Activated naive CD8-positive, alpha-beta T cell treated with anti-CD3 and anti-CD28 coated beads for 36 hours (primary cell): Measurements from ENCODE around the gene LMOD1. TPM values are rescaled to one million over a fixed set of nuclear protein-coding genes. Genes with fewer than 3 reads are reported as not detected.
A peak's percentile ranks its signal among the peaks of the same experiment; 100 is the strongest.
"Not testable (repeated sequence)": the region's sequence is repeated elsewhere in the genome, so short reads cannot be mapped to it uniquely, and the experiment has no call there.

ENCODE experiments used
- DNase-seq: peaks from one replicate; pipeline ENCODE4 v3.0.0; 2021
- H3K27ac Mint-ChIP-seq: one replicate; pipeline ENCODE4 v1.8.0; 2022; ENCODE audit warnings: mild to moderate bottlenecking, moderate library complexity, mixed read lengths
- H3K27me3 Mint-ChIP-seq: one replicate; pipeline ENCODE4 v1.8.0; 2022; ENCODE audit warnings: mild to moderate bottlenecking, mixed read lengths
- H3K36me3 Mint-ChIP-seq: one replicate; pipeline ENCODE4 v1.8.0; 2021; ENCODE audit warnings: mild to moderate bottlenecking, mixed read lengths
- H3K4me1 Mint-ChIP-seq: one replicate; pipeline ENCODE4 v1.8.0; 2021; ENCODE audit warnings: mixed read lengths
- H3K4me3 Mint-ChIP-seq: one replicate; pipeline ENCODE4 v1.8.0; 2022; ENCODE audit warnings: mild to moderate bottlenecking, moderate library complexity, mixed read lengths
- H3K9me3 Mint-ChIP-seq: one replicate; pipeline ENCODE4 v1.8.0; 2022; ENCODE audit warnings: mixed read lengths
- total RNA-seq, 2 experiments: library from RNA; stranded (reverse); gene quantifications; one replicate each; pipeline ENCODE4 v1.2.3, GENCODE V29; 2021

The LMOD1 gene
- total RNA-seq, 2 experiments from 2014 or later, result not detected

GRCh38 chr1:201958348-201958747 lies 12.0 kb upstream of the LMOD1 start:
- Mint-ChIP-seq H3K4me3 (no peak overlapping the region), H3K36me3 (peaks cover 28% of the 10 kb centered on the region), H3K4me1 (peaks cover 20% of the 10 kb centered on the region), H3K9me3 (no peaks in the 10 kb centered on the region), H3K27ac (no peak overlapping the region), H3K27me3 (no peaks in the 10 kb centered on the region)
- no peak for DNase-seq

GRCh38 chr1:201955729-201956143 lies 9.4 kb upstream of the LMOD1 start:
- no peak for DNase-seq
- H3K27ac Mint-ChIP-seq, result peak overlapping the region; percentile 97
- peaks cover 23% of the 10 kb centered on the region for H3K36me3 Mint-ChIP-seq
- no peaks in the 10 kb centered on the region for H3K27me3 Mint-ChIP-seq
- H3K4me1 Mint-ChIP-seq, result peaks cover 17% of the 10 kb centered on the region
- H3K4me3 Mint-ChIP-seq, result peak overlapping the region; percentile 99
- H3K9me3 Mint-ChIP-seq, result no peaks in the 10 kb centered on the region

- H3K4me1 Mint-ChIP-seq, result peaks cover 17% of the 10 kb centered on the region
- peaks cover 23% of the 10 kb centered on the region for H3K36me3 Mint-ChIP-seq
- H3K27ac Mint-ChIP-seq, result peak within 1 kb of the TSS; percentile 97
- H3K9me3 Mint-ChIP-seq, result no peaks in the 10 kb centered on the region
- DNase-seq, result peak; percentile 96
- H3K4me3 Mint-ChIP-seq, result peak within 1 kb of the TSS; percentile 99
- no peaks in the 10 kb centered on the region for H3K27me3 Mint-ChIP-seq
These were observed 8.8 kb upstream of the LMOD1 start, which contains the start of gene TIMM17A for GRCh38 chr1:201955009-201955728. TIMM17A (plus strand) TSS chr1:201955503; CDS start chr1:201955527, 24 bp downstream.

- H3K4me1 Mint-ChIP-seq, result peaks cover 17% of the 10 kb centered on the region
- peaks cover 23% of the 10 kb centered on the region for H3K36me3 Mint-ChIP-seq
- H3K27me3 Mint-ChIP-seq, result no peaks in the 10 kb centered on the region
- DNase-seq, result no peak
- H3K27ac Mint-ChIP-seq, result peak overlapping the region; percentile 97
- peak overlapping the region; percentile 99 for H3K4me3 Mint-ChIP-seq
- no peaks in the 10 kb centered on the region for H3K9me3 Mint-ChIP-seq
These were observed 8.1 kb upstream of the LMOD1 start for GRCh38 chr1:201954263-201955008.

- Mint-ChIP-seq H3K27me3 (peaks cover 42% of the 10 kb centered on the region), H3K4me3 (no peak overlapping the region), H3K9me3 (no peaks in the 10 kb centered on the region), H3K27ac (no peak overlapping the region), H3K36me3 (no peaks in the 10 kb centered on the region), H3K4me1 (peaks cover 7% of the 10 kb centered on the region)
- DNase-seq, result no peak
These were observed 3.1 kb upstream of the LMOD1 start for GRCh38 chr1:201949491-201949890.

- peaks cover 49% of the 10 kb centered on the region for H3K27me3 Mint-ChIP-seq
- H3K4me3 Mint-ChIP-seq, result no peak overlapping the region
- no peak for DNase-seq
- peaks cover 6% of the 10 kb centered on the region for H3K4me1 Mint-ChIP-seq
- no peak overlapping the region for H3K27ac Mint-ChIP-seq
- H3K36me3 Mint-ChIP-seq, result no peaks in the 10 kb centered on the region
- H3K9me3 Mint-ChIP-seq, result no peaks in the 10 kb centered on the region
These were observed 1.3 kb upstream of the LMOD1 start for GRCh38 chr1:201947697-201948008.

GRCh38 chr1:201945863-201946223 lies 505 bp downstream of the LMOD1 start:
- DNase-seq, result no peak
- no peaks in the 10 kb centered on the region for H3K9me3 Mint-ChIP-seq
- H3K4me1 Mint-ChIP-seq, result peaks cover 6% of the 10 kb centered on the region
- peaks cover 52% of the 10 kb centered on the region for H3K27me3 Mint-ChIP-seq
- no peak overlapping the region for H3K27ac Mint-ChIP-seq
- no peaks in the 10 kb centered on the region for H3K36me3 Mint-ChIP-seq
- H3K4me3 Mint-ChIP-seq, result no peak overlapping the region

- DNase-seq, result no peak
- H3K4me3 Mint-ChIP-seq, result no peak overlapping the region
- H3K27me3 Mint-ChIP-seq, result peaks cover 52% of the 10 kb centered on the region
- H3K27ac Mint-ChIP-seq, result no peak overlapping the region
- no peaks in the 10 kb centered on the region for H3K36me3 Mint-ChIP-seq
- H3K4me1 Mint-ChIP-seq, result peaks cover 6% of the 10 kb centered on the region
- no peaks in the 10 kb centered on the region for H3K9me3 Mint-ChIP-seq
These were observed 1.2 kb downstream of the LMOD1 start for GRCh38 chr1:201945157-201945556.

GRCh38 chr1:201944639-201945038 lies 1.7 kb downstream of the LMOD1 start:
- Mint-ChIP-seq H3K36me3 (no peaks in the 10 kb centered on the region), H3K4me3 (no peak overlapping the region), H3K4me1 (peaks cover 6% of the 10 kb centered on the region), H3K27me3 (peaks cover 52% of the 10 kb centered on the region), H3K9me3 (no peaks in the 10 kb centered on the region), H3K27ac (no peak overlapping the region)
- no peak for DNase-seq

- no peaks in the 10 kb centered on the region for H3K9me3 Mint-ChIP-seq
- no peak for DNase-seq
- H3K36me3 Mint-ChIP-seq, result no peaks in the 10 kb centered on the region
- H3K4me1 Mint-ChIP-seq, result peaks cover 6% of the 10 kb centered on the region
- H3K27me3 Mint-ChIP-seq, result peaks cover 52% of the 10 kb centered on the region
- no peak overlapping the region for H3K4me3 Mint-ChIP-seq
- H3K27ac Mint-ChIP-seq, result no peak overlapping the region
These were observed 2.3 kb downstream of the LMOD1 start for GRCh38 chr1:201944002-201944401.

GRCh38 chr1:201942129-201942495 lies 4.2 kb downstream of the LMOD1 start:
- Mint-ChIP-seq H3K27ac (no peak overlapping the region), H3K9me3 (no peaks in the 10 kb centered on the region)

GRCh38 chr1:201941420-201942128 lies 4.8 kb downstream of the LMOD1 start:
- H3K4me1 Mint-ChIP-seq, result peaks cover 6% of the 10 kb centered on the region
- H3K36me3 Mint-ChIP-seq, result no peaks in the 10 kb centered on the region
- no peak overlapping the region for H3K27ac Mint-ChIP-seq
- DNase-seq, result no peak
- no peak overlapping the region for H3K4me3 Mint-ChIP-seq
- peaks cover 31% of the 10 kb centered on the region for H3K27me3 Mint-ChIP-seq
- no peaks in the 10 kb centered on the region for H3K9me3 Mint-ChIP-seq

More at GRCh38 chr1:201942129-201942495, 4.2 kb downstream of the LMOD1 start:
- DNase-seq, result no peak
- H3K4me3 Mint-ChIP-seq, result no peak overlapping the region
- H3K4me1 Mint-ChIP-seq, result peaks cover 6% of the 10 kb centered on the region
- H3K27me3 Mint-ChIP-seq, result peaks cover 36% of the 10 kb centered on the region
- no peaks in the 10 kb centered on the region for H3K36me3 Mint-ChIP-seq

GRCh38 chr1:201940316-201940715 lies 6.0 kb downstream of the LMOD1 start:
- H3K27ac Mint-ChIP-seq, H3K36me3 Mint-ChIP-seq, DNase-seq, H3K4me1 Mint-ChIP-seq, H3K4me3 Mint-ChIP-seq, H3K9me3 Mint-ChIP-seq: not testable (repeated sequence)
- peaks cover 18% of the 10 kb centered on the region for H3K27me3 Mint-ChIP-seq

- Mint-ChIP-seq H3K4me3 (no peak overlapping the region), H3K27ac (no peak overlapping the region), H3K9me3 (no peaks in the 10 kb centered on the region), H3K36me3 (no peaks in the 10 kb centered on the region), H3K4me1 (no peaks in the 10 kb centered on the region), H3K27me3 (peaks cover 11% of the 10 kb centered on the region)
- no peak for DNase-seq
These were observed 6.8 kb downstream of the LMOD1 start for GRCh38 chr1:201939574-201939973.

GRCh38 chr1:201939148-201939547 lies 7.2 kb downstream of the LMOD1 start:
- no peaks in the 10 kb centered on the region for H3K9me3 Mint-ChIP-seq
- H3K4me3 Mint-ChIP-seq, result no peak overlapping the region
- H3K27ac Mint-ChIP-seq, result no peak overlapping the region
- no peaks in the 10 kb centered on the region for H3K36me3 Mint-ChIP-seq
- H3K4me1 Mint-ChIP-seq, result no peaks in the 10 kb centered on the region
- no peak for DNase-seq
- H3K27me3 Mint-ChIP-seq, result peaks cover 6% of the 10 kb centered on the region
